Esophagus muscularis mucosa (tissue), 3 donors: ENCODE data around the gene WEE1.

Source experiments
- CTCF ChIP-seq, 3 experiments: fragments of 200-600 bp in 2 of 3; fragments of 450-650 bp in 1 of 3; sonication (generic) in 2 of 3; IDR thresholded peaks; one replicate each; pipeline ENCODE4 v1.5.1; 2017 to 2019; ENCODE audit warnings: antibody characterized with exemption in 3 of 3, mild to moderate bottlenecking in 2 of 3, moderate library complexity in 1 of 3
- POLR2A ChIP-seq: fragments of 450-650 bp; IDR thresholded peaks from one replicate; pipeline ENCODE4 v1.6.1; 2017; ENCODE audit warnings: antibody characterized with exemption, moderate library complexity, mild to moderate bottlenecking, low read depth

GRCh38 chr11:9594267-9595046 is 21.0 kb downstream of the WEE1 start:
- TF ChIP-seq CTCF (IDR thresholded peaks at IDR 0.05): no peak
- no peak for TF ChIP-seq POLR2A
